Heart left ventricle (tissue), 13 donors: Measurements from ENCODE around the gene CAPS2.

ENCODE experiments used
- CTCF ChIP-seq, 12 donors: fragments of 200-600 bp; sonication (generic) in 4 of 12; IDR thresholded peaks; one replicate each; pipeline versions ENCODE4 v1.5.0 to v1.8.0; 2018 to 2022; ENCODE audit warnings: antibody characterized with exemption in 12 of 12, mild to moderate bottlenecking in 5 of 12
- POLR2A ChIP-seq, 2 donors: fragments of 450-650 bp; IDR thresholded peaks; one replicate each; pipeline ENCODE4 v1.6.1; 2017; ENCODE audit warnings: antibody characterized with exemption in 2 of 2, mild to moderate bottlenecking in 2 of 2, moderate library complexity in 2 of 2
- donor health status: ischemic (EF 13 %, LVEDD 7.1; RV severe dilation, severe dysfunction).
- donor health status: DM: no; HTN: yes; CAD: no.
- donor health status: DM: no; HTN: no; CAD: no.
- donor health status: ischemic (EF 25% LVEDD 6.9; RV normal size, moderate dysfunction).
- donor health status: ischemic (EF 25% LVEDD 5.7; RV mildly dilated, moderate dysfunction).
- donor health status: ischemic (EF 35%, LVEDD 5.7; RV mildly dilated, moderate dysfunction).
- donor health status: nonischemic (EF 11% LVEDD 7.7; RV severe dilation, severe dysfunction).
- donor health status: DM: yes; HTN: yes; CAD: no.
- donor health status: PGD.
- donor health status: ischemic (EF 29% LVEDD 5.4; RV normal size, mild dysfunction).
- donor health status: nonischemic (EF 23%, LVEDD 6.1; RV moderate dilation, normal function).

DNA sequence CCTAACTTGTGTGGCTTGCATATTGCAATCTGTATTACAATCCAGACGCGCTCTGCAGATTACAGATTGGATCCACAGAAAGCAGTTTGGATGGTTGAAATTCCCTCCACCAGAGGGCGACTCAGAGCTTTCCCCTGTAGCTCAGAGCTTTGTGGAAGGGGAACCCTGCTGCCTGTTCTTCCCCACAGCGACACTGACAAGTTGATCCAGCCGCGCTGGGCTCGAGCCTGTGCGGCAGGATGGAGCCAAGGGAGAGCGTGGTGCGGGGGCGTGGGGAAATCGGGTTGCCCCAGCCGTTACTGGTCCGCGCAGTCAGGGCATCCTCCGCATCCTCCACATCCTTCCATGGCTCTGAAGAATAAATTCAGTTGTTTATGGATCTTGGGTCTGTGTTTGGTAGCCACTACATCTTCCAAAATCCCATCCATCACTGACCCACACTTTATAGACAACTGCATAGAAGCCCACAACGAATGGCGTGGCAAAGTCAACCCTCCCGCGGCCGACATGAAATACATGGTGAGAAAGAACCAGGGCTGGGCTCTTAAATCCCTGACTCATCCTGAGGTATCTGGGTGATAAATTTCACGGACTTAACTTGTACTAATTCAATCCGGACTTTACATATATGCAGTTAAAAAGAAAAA is 4.4 kb upstream of the CAPS2 start, which contains the start of gene GLIPR1L1:
- peak; percentile 78 to 98 (median 90) for TF ChIP-seq CTCF (IDR thresholded peaks at IDR 0.05)
- TF ChIP-seq POLR2A (IDR thresholded peaks at IDR 0.05) = no peak
